HG03097 (cell line): ENCODE measurements around the gene OPA3.

Experiments used
- ATAC-seq: cut with Tn5 transposase; IDR thresholded peaks from one replicate; pipeline ENCODE4 v1.9.1; 2021; ENCODE audit not compliant: unreplicated experiment, low FRiP score

Gene OPA3

GRCh38 chr19:45598267-45599001 lies 13.8 kb upstream of the OPA3 start:
- no peak for ATAC-seq

GRCh38 chr19:45597425-45598111 lies 13.0 kb upstream of the OPA3 start:
- ATAC-seq = no peak

GRCh38 chr19:45595814-45596213 lies 11.2 kb upstream of the OPA3 start:
- no peak for ATAC-seq

- no peak for ATAC-seq
These were observed 8.9 kb upstream of the OPA3 start for GRCh38 chr19:45593520-45593919.

GRCh38 chr19:45592366-45592765 lies 7.8 kb upstream of the OPA3 start:
- no peak for ATAC-seq

- no peak for ATAC-seq
These were observed 7.0 kb upstream of the OPA3 start for GRCh38 chr19:45591638-45592005.

GRCh38 chr19:45591004-45591637 lies 6.5 kb upstream of the OPA3 start:
- no peak for ATAC-seq

GRCh38 chr19:45590300-45591003 lies 5.8 kb upstream of the OPA3 start:
- no peak for ATAC-seq

- ATAC-seq = no peak
These were observed 5.2 kb upstream of the OPA3 start for GRCh38 chr19:45589768-45590167.

GRCh38 chr19:45587873-45588272 lies 3.3 kb upstream of the OPA3 start:
- no peak for ATAC-seq

GRCh38 chr19:45585158-45585577 lies 566 bp upstream of the OPA3 start:
- ATAC-seq = no peak

- ATAC-seq = no peak
These were observed 3.0 kb downstream of the OPA3 start for GRCh38 chr19:45581576-45581975.

- no peak for ATAC-seq
These were observed 5.7 kb downstream of the OPA3 start for GRCh38 chr19:45578861-45579260.

GRCh38 chr19:45577111-45577905 lies 7.3 kb downstream of the OPA3 start:
- no peak for ATAC-seq

GRCh38 chr19:45576682-45577081 lies 7.9 kb downstream of the OPA3 start:
- ATAC-seq = no peak

- ATAC-seq = no peak
These were observed 9.4 kb downstream of the OPA3 start for GRCh38 chr19:45575216-45575615.

GRCh38 chr19:45574526-45574925 lies 10.1 kb downstream of the OPA3 start:
- ATAC-seq = no peak

GRCh38 chr19:45571457-45572220 lies 13.0 kb downstream of the OPA3 start:
- no peak for ATAC-seq

- ATAC-seq = no peak
These were observed 14.8 kb downstream of the OPA3 start for GRCh38 chr19:45569619-45570421.
